K562 (cell line): ENCODE data around the gene NAPB. TPM values are rescaled to one million over a fixed set of nuclear protein-coding genes. Genes with fewer than 3 reads are reported as not detected.

Source experiments
- ATAC-seq: fragments of 200-7000 bp; cut with Tn5 transposase; 3 replicates; pipeline ENCODE4 v1.9.1; 2020; ENCODE audit warnings: moderate library complexity
- BruUV-seq: library from RNA; stranded (reverse); fragments of 400-500 nt; replicated peaks from 2 replicates; lab custom pipeline; 2021; lab: Mats Ljungman, UMichigan
- CTCF ChIA-PET: fragments of 300-600 bp; formaldehyde crosslinking; extraction: SDS; loops from one replicate; lab custom pipeline; 2021; ENCODE audit warnings: low intra/inter-chr PET ratio; lab: Yijun Ruan, JAX
- POLR2A ChIA-PET: fragments of 300-600, 350-650 bp; sonication (Branson Sonifier 250); formaldehyde crosslinking; extraction: SDS; loops from one replicate; lab custom pipeline; 2021; ENCODE audit warnings: antibody characterized with exemption, inconsistent platforms; lab: Yijun Ruan, JAX
- DNase-seq, 4 experiments: peaks; one replicate each; pipeline versions ENCODE4 v3.0.0 to v3.0.0-alpha.2; 2011 to 2018; ENCODE audit warnings: low spot score in 3 of 4, mixed read lengths in 3 of 4; ENCODE audit errors: extremely low read depth in 1 of 4
- FAIRE-seq: peaks from 2 replicates; lab custom pipeline; 2011; peaks lifted over from hg19 to GRCh38; lab: Jason Lieb, UNC
- H2AFZ ChIP-seq: 2 replicates; pipeline ENCODE4 v1.6.0; 2011; ENCODE audit warnings: low read depth, low read length, control low read depth, inconsistent platforms
- H3K27ac ChIP-seq: fragments of 200-600 bp; 3 replicates; pipeline ENCODE4 v1.8.0; 2011; ENCODE audit warnings: low read depth, mild to moderate bottlenecking, control low read depth, inconsistent platforms, low read length, moderate library complexity, mixed read lengths; ENCODE audit errors: extremely low read depth
- H3K27me3 ChIP-seq, 2 experiments: fragments of 300-600 bp in 1 of 2; 2 replicates in 1 of 2; 3 replicates in 1 of 2; pipeline versions ENCODE4 v1.6.0 to v1.8.0; 2011; ENCODE audit warnings: inconsistent platforms in 2 of 2, low read length in 2 of 2, mild to moderate bottlenecking in 1 of 2, mixed read lengths in 1 of 2, moderate library complexity in 1 of 2; ENCODE audit not compliant: control insufficient read depth in 2 of 2, insufficient read depth in 2 of 2
- H3K36me3 ChIP-seq: fragments of 300-600 bp; 3 replicates; pipeline ENCODE4 v1.8.0; 2011; ENCODE audit warnings: mild to moderate bottlenecking, low read length, inconsistent platforms; ENCODE audit not compliant: control insufficient read depth, insufficient read depth
- H3K4me1 ChIP-seq, 2 experiments: fragments of 200-600 bp in 1 of 2; replicated peaks in 1 of 2; 2 replicates in 1 of 2; 3 replicates in 1 of 2; pipeline versions ENCODE4 v1.5.1 to v1.8.0; 2011; ENCODE audit warnings: inconsistent platforms in 2 of 2, low read length in 2 of 2, mild to moderate bottlenecking in 1 of 2, mixed read lengths in 1 of 2, moderate library complexity in 1 of 2; ENCODE audit not compliant: control insufficient read depth in 2 of 2, insufficient read depth in 2 of 2
- H3K4me2 ChIP-seq: 2 replicates; pipeline ENCODE4 v1.6.1; 2011; ENCODE audit warnings: low read length, control low read depth, inconsistent platforms, mixed read lengths; ENCODE audit not compliant: insufficient read depth
- H3K4me3 ChIP-seq: fragments of 200-600 bp; sonication (generic), shearing (Covaris generic); 2 replicates; pipeline ENCODE4 v1.5.1; 2016; ENCODE audit warnings: control low read depth, inconsistent platforms
- H3K79me2 ChIP-seq: fragments of 200-600 bp; 3 replicates; pipeline ENCODE4 v1.8.0; 2011; ENCODE audit warnings: low read length, inconsistent platforms; ENCODE audit not compliant: control insufficient read depth, insufficient read depth
- H3K9ac ChIP-seq, 2 experiments: 2 replicates each; pipeline versions ENCODE4 v1.6.0 to v1.6.1; 2011; ENCODE audit warnings: low read depth in 2 of 2, low read length in 2 of 2, control low read depth in 1 of 2, inconsistent platforms in 1 of 2, mild to moderate bottlenecking in 1 of 2, mixed read lengths in 1 of 2; ENCODE audit not compliant: insufficient read depth in 1 of 2
- H3K9me1 ChIP-seq: one replicate; pipeline ENCODE4 v1.6.0; 2011; ENCODE audit warnings: inconsistent platforms, mild to moderate bottlenecking, low read length, moderate library complexity; ENCODE audit not compliant: control insufficient read depth, insufficient read depth
- H3K9me3 ChIP-seq: replicated peaks from 2 replicates; pipeline ENCODE4 v1.5.1; 2011; ENCODE audit warnings: low read depth, low read length, inconsistent platforms; ENCODE audit not compliant: control insufficient read depth, insufficient read depth
- H4K20me1 ChIP-seq: replicated peaks from 2 replicates; pipeline ENCODE4 v1.6.1; 2011; ENCODE audit warnings: low read length, inconsistent platforms, mixed read lengths; ENCODE audit not compliant: control insufficient read depth, insufficient read depth
- CC2D1A ChIP-seq: fragments of 450-650 bp; IDR thresholded peaks from 2 replicates; pipeline ENCODE4 v1.6.1; 2017; ENCODE audit warnings: mild to moderate bottlenecking
- DPF2 ChIP-seq: fragments of 450-650 bp; IDR thresholded peaks from 2 replicates; pipeline ENCODE4 v1.6.1; 2016
- HNRNPK ChIP-seq: fragments of 200-400 bp; formaldehyde crosslinking; IDR thresholded peaks from one replicate; pipeline ENCODE4 v1.6.1; 2018; ENCODE audit warnings: mild to moderate bottlenecking, low read depth, low read length; ENCODE audit not compliant: poor library complexity, severe bottlenecking
- ILF3 ChIP-seq: fragments of 450-650 bp; IDR thresholded peaks from 2 replicates; pipeline ENCODE4 v1.6.1; 2018; ENCODE audit warnings: antibody characterized with exemption, mild to moderate bottlenecking, moderate library complexity, borderline replicate concordance
- MECOM ChIP-seq: fragments of 250-450 bp; sonication (Bioruptor Pico); IDR thresholded peaks from 2 replicates; pipeline ENCODE4 v1.8.0; 2022; ENCODE audit warnings: inconsistent platforms
- RBM22 ChIP-seq: fragments of 200-400 bp; formaldehyde crosslinking; IDR thresholded peaks from 2 replicates; pipeline ENCODE4 v1.6.1; 2018; ENCODE audit warnings: low read length, low read depth; ENCODE audit not compliant: poor library complexity, severe bottlenecking
- RFX1 ChIP-seq: fragments of 450-650 bp; IDR thresholded peaks from 2 replicates; pipeline ENCODE4 v1.6.1; 2016; ENCODE audit warnings: mild to moderate bottlenecking, moderate library complexity
- RUNX1 ChIP-seq: sonication (generic); IDR thresholded peaks from 2 replicates; pipeline ENCODE4 v1.6.1; 2016; ENCODE audit warnings: antibody characterized with exemption, low read depth
- TAF1 ChIP-seq: IDR thresholded peaks from 2 replicates; pipeline ENCODE4 v1.6.1; 2011; ENCODE audit warnings: mild to moderate bottlenecking, low read length, moderate library complexity; ENCODE audit not compliant: insufficient read depth, control insufficient read depth, severe bottlenecking; ENCODE audit errors: extremely low read depth
- TCFL5 ChIP-seq: fragments of 250-450 bp; sonication (Bioruptor Pico); conservative IDR thresholded peaks from 2 replicates; pipeline ENCODE4 v1.6.1; 2021; ENCODE audit warnings: mild to moderate bottlenecking, moderate library complexity, matching md5 sums
- ZNF143 ChIP-seq: sonication (generic); formaldehyde crosslinking; IDR thresholded peaks from 2 replicates; pipeline ENCODE4 v1.9.0; 2022; ENCODE audit warnings: mild to moderate bottlenecking, missing genetic modification reagents
- ZNF316 ChIP-seq: fragments of 450-650 bp; IDR thresholded peaks from 2 replicates; pipeline ENCODE4 v1.6.1; 2016
- ZNF778 ChIP-seq: fragments of 450-650 bp; formaldehyde crosslinking; IDR thresholded peaks from 2 replicates; pipeline ENCODE4 v1.4.0; 2020; ENCODE audit warnings: mild to moderate bottlenecking, moderate library complexity
- WGBS: fragments of 100-300 bp; shearing (Covaris generic); methylation state at CpG from one replicate; pipeline ENCODE4 v1.1.6; 2016; ENCODE audit warnings: low coverage, mixed read lengths; ENCODE audit not compliant: insufficient coverage; ENCODE audit errors: missing lambda C conversion rate; 5-methylcytosine and 5-hydroxymethylcytosine counted together
- in situ Hi-C: fragments of 300-500 bp; cut with MboI; formaldehyde crosslinking; loops from 4 replicates; pipeline ENCODE4 v1.15.0; 2018; ENCODE audit warnings: inconsistent platforms, mixed read lengths
- intact Hi-C: fragments of 100-400 bp; cut with micrococcal nuclease; formaldehyde crosslinking; loops from 2 replicates; pipeline ENCODE4 v1.14.2; 2022
- polyA plus RNA-seq, 8 experiments: library from polyadenylated mRNA; depleted of rRNA in 4 of 8; stranded (reverse) in 5 of 8; unstranded in 3 of 8; fragments of >200 nt; fragmentation: Nextera tagmentation in 2 of 8; fragmentation: Illumina TruSeq in 1 of 8; extraction: Ambion mirVana in 2 of 8; extraction: Trizol in 1 of 8; gene quantifications; 2 replicates each; pipeline versions ENCODE4 v1.2.1 to v1.2.3, GENCODE V29; 2011 to 2014; ENCODE audit warnings: inconsistent platforms in 1 of 8, missing spikeins in 1 of 8
- total RNA-seq, 7 experiments: library from RNA; depleted of rRNA in 6 of 7; stranded (reverse); fragments of >200 nt in 6 of 7; fragmentation: Illumina TruSeq in 2 of 7; extraction: Trizol in 2 of 7; gene quantifications; 2 replicates each; pipeline versions ENCODE4 v1.2.1 to v1.2.3, GENCODE V29; 2011 to 2021; ENCODE audit warnings: low replicate concordance in 1 of 7
- TF ChIP-seq, protein P1 (sequence below): fragments of 250-450 bp; sonication (Bioruptor Pico); IDR thresholded peaks from 2 replicates; pipeline ENCODE4 v1.8.0; 2022; ENCODE audit warnings: moderate library complexity, mild to moderate bottlenecking, inconsistent platforms
- TF ChIP-seq, protein P2 (sequence below): sonication (generic); formaldehyde crosslinking; IDR thresholded peaks from 2 replicates; pipeline ENCODE4 v1.9.0; 2022; ENCODE audit warnings: mild to moderate bottlenecking, missing genetic modification reagents

The NAPB gene
- total and polyA plus RNA-seq, 9 of the 15 experiments (the other 6 are each of a cell fraction or from before 2014, with no cell fraction given) = 1.4 to 7.7 (median 5.2) TPM

DNA sequence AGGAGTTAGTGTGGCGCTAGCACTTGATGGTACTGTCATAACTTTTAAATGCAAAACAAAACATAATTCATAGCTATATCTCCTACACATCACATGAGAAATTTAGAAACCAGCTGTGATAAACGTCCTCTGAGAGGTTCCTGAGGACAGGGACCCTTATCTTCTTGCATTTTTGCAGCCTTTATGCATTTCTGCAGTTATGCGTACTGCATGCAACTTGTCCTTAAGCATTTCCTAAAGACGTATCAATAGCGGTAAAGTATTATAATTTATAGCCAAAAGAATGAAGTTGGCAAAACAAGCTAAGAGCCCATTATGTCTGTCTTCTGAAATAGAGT, 1.7 kb downstream of the NAPB start:
- Histone ChIP-seq H3K4me1 (peaks cover 11 to 14% of the 10 kb centered on the region in 2 experiments; a peak in 4 of 5 replicates), H3K4me3 (peak overlapping the region; percentile 84), H3K9me1 (no peaks in the 10 kb centered on the region), H3K9ac (peak overlapping the region in 1 of 2 experiments; percentile 85; a peak in 3 of 4 replicates), H2AFZ (no peak overlapping the region), H3K27me3 (no peaks in the 10 kb centered on the region), H3K79me2 (peaks cover 64% of the 10 kb centered on the region), H3K9me3 (no peaks in the 10 kb centered on the region), H4K20me1 (no peaks in the 10 kb centered on the region), H3K36me3 (peaks cover 5% of the 10 kb centered on the region; the same call in 2 of the 3 replicates), H3K27ac (peak overlapping the region; percentile 86), H3K4me2 (peak overlapping the region; percentile 80)
- no TSS peak for BruUV-seq
- DNase-seq (no peak), FAIRE-seq (peak; percentile 19), ATAC-seq (no peak)
- POLR2A ChIA-PET = interaction anchor here (0.8 to 2.9 kb wide), 6 partner anchors 10 to 69 kb away, joined by 3 to 11 read pairs (median 6); partner anchors contain the start of gene NXT1
- TF ChIP-seq ZNF316 (no peak), RBM22 (no peak), RFX1 (no peak), ZNF778 (no peak), RUNX1 (no peak), TAF1 (no peak), ILF3 (no peak), CC2D1A (no peak), TCFL5 (no peak), DPF2 (0 out of 2 replicates have a peak, but pooled peaks have one; percentile 28), ZNF143 (CRISPR knock-in tag) (no peak), MECOM (CRISPR knock-in tag) (0 out of 2 replicates have a peak, but pooled peaks have one; percentile 32), HNRNPK (no peak)
- TF ChIP-seq, protein P1, sequence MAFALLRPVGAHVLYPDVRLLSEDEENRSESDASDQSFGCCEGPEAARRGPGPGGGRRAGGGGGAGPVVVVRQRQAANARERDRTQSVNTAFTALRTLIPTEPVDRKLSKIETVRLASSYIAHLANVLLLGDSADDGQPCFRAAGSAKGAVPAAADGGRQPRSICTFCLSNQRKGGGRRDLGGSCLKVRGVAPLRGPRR (CRISPR knock-in tag) = no peak
- TF ChIP-seq, protein P2, sequence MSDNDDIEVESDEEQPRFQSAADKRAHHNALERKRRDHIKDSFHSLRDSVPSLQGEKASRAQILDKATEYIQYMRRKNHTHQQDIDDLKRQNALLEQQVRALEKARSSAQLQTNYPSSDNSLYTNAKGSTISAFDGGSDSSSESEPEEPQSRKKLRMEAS = no peak
- in situ Hi-C loops = no loop called here
- intact Hi-C loops = no loop called here
- WGBS = 4% methylated on average over 5 of the region's 5 CpGs
- CTCF ChIA-PET = no interaction called here
